Caco-2 (cell line): ENCODE data around the gene REX1BD. TPM values are rescaled to one million over a fixed set of nuclear protein-coding genes. Genes with fewer than 3 reads are reported as not detected.

Experiments used
- BruUV-seq: library from RNA; stranded (reverse); fragments of 400-500 nt; replicated peaks from 2 replicates; lab custom pipeline; 2021; lab: Mats Ljungman, UMichigan
- CTCF ChIA-PET: fragments of 300-600 bp; sonication (Branson Sonifier 250); formaldehyde crosslinking; loops from one replicate; lab custom pipeline; 2022; ENCODE audit warnings: antibody characterized with exemption; lab: Charles Lee
- POLR2A ChIA-PET: fragments of 300-600 bp; sonication (Branson Sonifier 250); formaldehyde crosslinking; loops from one replicate; lab custom pipeline; 2022; ENCODE audit warnings: antibody characterized with exemption; lab: Charles Lee
- DNase-seq, 2 experiments: peaks; one replicate each; pipeline versions ENCODE4 v3.0.0 to v3.0.0-alpha.2; 2020 to 2022
- H3K27me3 ChIP-seq: replicated peaks from 2 replicates; pipeline ENCODE4 v1.6.0; 2011; ENCODE audit warnings: low read length; ENCODE audit not compliant: control insufficient read depth, insufficient read depth
- H3K36me3 ChIP-seq: 2 replicates; pipeline ENCODE4 v1.5.1; 2011; ENCODE audit warnings: low read length; ENCODE audit not compliant: control insufficient read depth, insufficient read depth
- H3K4me1 ChIP-seq: fragments of 250-450 bp; sonication (Bioruptor Pico); 2 replicates; pipeline ENCODE4 v1.5.1; 2020; ENCODE audit warnings: mild to moderate bottlenecking
- H3K4me3 ChIP-seq: 2 replicates; pipeline ENCODE4 v1.5.1; 2011; ENCODE audit warnings: low read depth, mild to moderate bottlenecking, control low read depth, low read length
- H3K9me3 ChIP-seq: fragments of 250-450 bp; sonication (Bioruptor Pico); 2 replicates; pipeline ENCODE4 v1.5.1; 2020; ENCODE audit warnings: mild to moderate bottlenecking, moderate library complexity
- H3K27ac Mint-ChIP-seq: one replicate; pipeline ENCODE4 v1.8.0; 2022; ENCODE audit warnings: mixed read lengths; ENCODE audit not compliant: unreplicated experiment
- H3K27me3 Mint-ChIP-seq: one replicate; pipeline ENCODE4 v1.8.0; 2022; ENCODE audit warnings: mixed read lengths; ENCODE audit not compliant: insufficient read depth, unreplicated experiment
- H3K36me3 Mint-ChIP-seq: one replicate; pipeline ENCODE4 v1.8.0; 2022; ENCODE audit warnings: mild to moderate bottlenecking, mixed read lengths; ENCODE audit not compliant: insufficient read depth, unreplicated experiment
- H3K4me1 Mint-ChIP-seq: one replicate; pipeline ENCODE4 v1.8.0; 2022; ENCODE audit warnings: low read depth, mixed read lengths; ENCODE audit not compliant: unreplicated experiment
- H3K4me3 Mint-ChIP-seq: one replicate; pipeline ENCODE4 v1.8.0; 2022; ENCODE audit warnings: mild to moderate bottlenecking, moderate library complexity, mixed read lengths; ENCODE audit not compliant: unreplicated experiment
- H3K9me3 Mint-ChIP-seq: one replicate; pipeline ENCODE4 v1.8.0; 2022; ENCODE audit warnings: mixed read lengths; ENCODE audit not compliant: unreplicated experiment
- CTCF ChIP-seq, 2 experiments: fragments of 200-600 bp in 1 of 2; IDR thresholded peaks; 1 replicate in 1 of 2; 2 replicates in 1 of 2; pipeline versions ENCODE4 v1.5.1 to v1.8.0; 2011 to 2022; ENCODE audit warnings: antibody characterized with exemption in 1 of 2, control low read depth in 1 of 2, inconsistent platforms in 1 of 2, low read depth in 1 of 2, low read length in 1 of 2, mild to moderate bottlenecking in 1 of 2, moderate library complexity in 1 of 2; ENCODE audit not compliant: insufficient read depth in 1 of 2, severe bottlenecking in 1 of 2, unreplicated experiment in 1 of 2
- intact Hi-C: fragments of 100-400 bp; cut with micrococcal nuclease; formaldehyde crosslinking; loops from one replicate; pipeline ENCODE4 v1.10.0; 2022; ENCODE audit not compliant: unreplicated experiment
- total RNA-seq: library from RNA; stranded (reverse); gene quantifications from 2 replicates; pipeline ENCODE4 v1.2.3, GENCODE V29; 2022

The REX1BD gene
- total RNA-seq, 1 experiment from 2014 or later = 48.3 TPM

- Histone ChIP-seq H3K9me3 (no peaks in the 10 kb centered on the region), H3K4me3 (no peak overlapping the region), H3K4me1 (peaks cover 4% of the 10 kb centered on the region; the same call in 1 of the 2 replicates), H3K36me3 (no peaks in the 10 kb centered on the region), H3K27me3 (no peaks in the 10 kb centered on the region)
- Mint-ChIP-seq H3K36me3 (peaks cover 10% of the 10 kb centered on the region), H3K27me3 (no peaks in the 10 kb centered on the region), H3K27ac (no peak overlapping the region), H3K9me3 (no peaks in the 10 kb centered on the region), H3K4me1 (peaks cover 7% of the 10 kb centered on the region), H3K4me3 (peak overlapping the region; percentile 49)
- no peak for DNase-seq
- no peak for TF ChIP-seq CTCF (IDR thresholded peaks at IDR 0.05; ENCODE audit: insufficient read depth in 1 of 2, low read depth in 1 of 2, low read length in 1 of 2, severe bottlenecking in 1 of 2, unreplicated experiment in 1 of 2)
- intact Hi-C loops = no loop called here
- ChIA-PET POLR2A (no interaction called here), CTCF (no interaction called here)
- BruUV-seq = no TSS peak
These were observed 6.9 kb downstream of the REX1BD start for GRCh38 chr19:18595475-18595874.

GRCh38 chr19:18596752-18597157 is 8.2 kb downstream of the REX1BD start:
- Mint-ChIP-seq H3K36me3 (peaks cover 10% of the 10 kb centered on the region), H3K27ac (no peak overlapping the region), H3K4me3 (no peak overlapping the region), H3K9me3 (no peaks in the 10 kb centered on the region), H3K4me1 (peaks cover 7% of the 10 kb centered on the region), H3K27me3 (no peaks in the 10 kb centered on the region)
- CTCF ChIA-PET = interaction anchor here (0.7 kb wide), 1 partner anchor 16 kb away, joined by 5 read pairs; the partner anchor contains the start of gene TMEM59L
- POLR2A ChIA-PET = no interaction called here
- intact Hi-C loops = no loop called here
- Histone ChIP-seq H3K4me1 (peaks cover 4% of the 10 kb centered on the region; the same call in 1 of the 2 replicates), H3K27me3 (no peaks in the 10 kb centered on the region), H3K4me3 (no peak overlapping the region), H3K36me3 (no peaks in the 10 kb centered on the region), H3K9me3 (no peaks in the 10 kb centered on the region)
- no TSS peak for BruUV-seq
- TF ChIP-seq CTCF (IDR thresholded peaks at IDR 0.05; ENCODE audit: insufficient read depth in 1 of 2, low read depth in 1 of 2, low read length in 1 of 2, severe bottlenecking in 1 of 2, unreplicated experiment in 1 of 2) = no peak
- peak; percentile 60 to 68 for DNase-seq

GRCh38 chr19:18597809-18598660 is 9.4 kb downstream of the REX1BD start:
- Mint-ChIP-seq H3K27me3 (peaks cover 2% of the 10 kb centered on the region), H3K9me3 (no peaks in the 10 kb centered on the region), H3K27ac (no peak overlapping the region), H3K4me1 (peaks cover 10% of the 10 kb centered on the region), H3K4me3 (no peak overlapping the region), H3K36me3 (peaks cover 10% of the 10 kb centered on the region)
- H3K27me3 ChIP-seq = no peaks in the 10 kb centered on the region
- no peaks in the 10 kb centered on the region for H3K36me3 ChIP-seq
- no TSS peak for BruUV-seq
- no peak overlapping the region for H3K4me3 ChIP-seq
- no peak for TF ChIP-seq CTCF (IDR thresholded peaks at IDR 0.05; ENCODE audit: insufficient read depth in 1 of 2, low read depth in 1 of 2, low read length in 1 of 2, severe bottlenecking in 1 of 2, unreplicated experiment in 1 of 2)
- ChIA-PET POLR2A (no interaction called here), CTCF (interaction anchor here (0.5 kb wide), 1 partner anchor 9 kb away, joined by 3 read pairs; no protein-coding TSS in a partner anchor)
- intact Hi-C loops = no loop called here
- H3K4me1 ChIP-seq = peaks cover 4% of the 10 kb centered on the region; the same call in 1 of the 2 replicates
- H3K9me3 ChIP-seq = no peaks in the 10 kb centered on the region
- DNase-seq = no peak
